Tibial artery (tissue), 4 donors: ENCODE data around the gene P2RY6.

ENCODE experiments used
- DNase-seq, 2 donors: peaks; one replicate each; pipeline ENCODE4 v3.0.0-alpha.2; 2019
- H3K27ac ChIP-seq, 2 donors: fragments of 200-600 bp; sonication (generic) in 1 of 2; 1 replicate in 1 of 2; 2 replicates in 1 of 2; pipeline ENCODE4 v1.5.1; 2018 to 2019; ENCODE audit warnings: mild to moderate bottlenecking in 1 of 2
- H3K27me3 ChIP-seq, 2 donors: fragments of 200-600 bp; sonication (generic) in 1 of 2; one replicate each; pipeline versions ENCODE4 v1.5.1 to v1.6.0; 2016 to 2019
- H3K36me3 ChIP-seq, 3 donors: fragments of 200-600 bp; sonication (generic) in 2 of 3; one replicate each; pipeline ENCODE4 v1.5.1; 2016 to 2019; ENCODE audit warnings: mild to moderate bottlenecking in 2 of 3
- H3K4me1 ChIP-seq, 4 donors: fragments of 200-600 bp; sonication (generic) in 2 of 4; 1 replicate in 3 of 4; 2 replicates in 1 of 4; pipeline ENCODE4 v1.5.1; 2016 to 2019
- H3K4me3 ChIP-seq, 2 donors: fragments of 200-600 bp; sonication (generic) in 1 of 2; 1 replicate in 1 of 2; 2 replicates in 1 of 2; pipeline ENCODE4 v1.5.1; 2018 to 2019; ENCODE audit warnings: mild to moderate bottlenecking in 2 of 2
- H3K9me3 ChIP-seq, 3 donors: fragments of 200-600 bp; sonication (generic) in 1 of 3; one replicate each; pipeline ENCODE4 v1.5.1; 2016 to 2019
- intact Hi-C: fragments of 100-400 bp; cut with DNase I; formaldehyde crosslinking; loops from one replicate; pipeline ENCODE4 v1.15.0; 2023; ENCODE audit warnings: low total_unique reads
- TF ChIP-seq, protein P1 (sequence below), 2 experiments: fragments of 200-600 bp in 1 of 2; fragments of 450-650 bp in 1 of 2; IDR thresholded peaks; one replicate each; pipeline ENCODE4 v1.5.1; 2017 to 2019; ENCODE audit warnings: antibody characterized with exemption in 2 of 2, mild to moderate bottlenecking in 1 of 2, moderate library complexity in 1 of 2

Gene P2RY6

DNA sequence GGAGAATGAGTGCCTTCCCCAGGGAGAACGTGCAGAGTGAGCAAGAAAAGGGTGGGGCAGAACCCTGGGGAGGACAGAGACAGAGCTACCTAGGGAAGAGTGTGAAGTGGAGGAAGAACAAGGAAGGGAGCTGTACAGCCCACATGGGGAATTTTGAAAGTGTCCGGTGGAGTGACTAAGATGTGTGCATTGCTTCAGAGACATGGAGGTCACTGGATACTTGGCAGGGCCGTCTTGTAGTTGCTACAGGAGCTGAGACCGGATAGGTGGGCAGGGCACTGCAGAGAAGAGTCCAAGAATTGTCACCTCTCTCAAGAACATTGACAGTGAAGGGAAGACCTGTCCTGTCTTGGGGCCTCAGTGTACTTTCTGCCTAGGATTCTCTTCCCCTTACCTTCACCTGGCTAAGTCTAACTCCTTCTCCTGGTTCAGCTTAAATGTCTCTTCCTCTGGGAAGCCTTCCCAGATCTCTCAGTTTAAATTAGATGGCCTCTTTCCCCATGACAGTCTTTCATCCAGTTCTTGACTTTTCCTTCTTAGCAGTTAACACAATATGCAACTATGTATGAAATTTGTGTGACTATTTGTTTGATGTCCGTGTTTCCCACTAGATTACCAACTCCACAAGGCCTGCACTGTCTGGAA is 9.2 kb upstream of the P2RY6 start:
- intact Hi-C loops = no loop called here
- TF ChIP-seq, protein P1, sequence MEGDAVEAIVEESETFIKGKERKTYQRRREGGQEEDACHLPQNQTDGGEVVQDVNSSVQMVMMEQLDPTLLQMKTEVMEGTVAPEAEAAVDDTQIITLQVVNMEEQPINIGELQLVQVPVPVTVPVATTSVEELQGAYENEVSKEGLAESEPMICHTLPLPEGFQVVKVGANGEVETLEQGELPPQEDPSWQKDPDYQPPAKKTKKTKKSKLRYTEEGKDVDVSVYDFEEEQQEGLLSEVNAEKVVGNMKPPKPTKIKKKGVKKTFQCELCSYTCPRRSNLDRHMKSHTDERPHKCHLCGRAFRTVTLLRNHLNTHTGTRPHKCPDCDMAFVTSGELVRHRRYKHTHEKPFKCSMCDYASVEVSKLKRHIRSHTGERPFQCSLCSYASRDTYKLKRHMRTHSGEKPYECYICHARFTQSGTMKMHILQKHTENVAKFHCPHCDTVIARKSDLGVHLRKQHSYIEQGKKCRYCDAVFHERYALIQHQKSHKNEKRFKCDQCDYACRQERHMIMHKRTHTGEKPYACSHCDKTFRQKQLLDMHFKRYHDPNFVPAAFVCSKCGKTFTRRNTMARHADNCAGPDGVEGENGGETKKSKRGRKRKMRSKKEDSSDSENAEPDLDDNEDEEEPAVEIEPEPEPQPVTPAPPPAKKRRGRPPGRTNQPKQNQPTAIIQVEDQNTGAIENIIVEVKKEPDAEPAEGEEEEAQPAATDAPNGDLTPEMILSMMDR (IDR thresholded peaks at IDR 0.05) = no peak
- no peak for DNase-seq
- Histone ChIP-seq H3K4me3 (no peak overlapping the region), H3K27ac (no peak overlapping the region), H3K4me1 (peaks cover 0 to 48% (median 38%) of the 10 kb centered on the region in 4 donors), H3K27me3 (no peaks in the 10 kb centered on the region), H3K9me3 (no peaks in the 10 kb centered on the region), H3K36me3 (no peaks in the 10 kb centered on the region)

DNA sequence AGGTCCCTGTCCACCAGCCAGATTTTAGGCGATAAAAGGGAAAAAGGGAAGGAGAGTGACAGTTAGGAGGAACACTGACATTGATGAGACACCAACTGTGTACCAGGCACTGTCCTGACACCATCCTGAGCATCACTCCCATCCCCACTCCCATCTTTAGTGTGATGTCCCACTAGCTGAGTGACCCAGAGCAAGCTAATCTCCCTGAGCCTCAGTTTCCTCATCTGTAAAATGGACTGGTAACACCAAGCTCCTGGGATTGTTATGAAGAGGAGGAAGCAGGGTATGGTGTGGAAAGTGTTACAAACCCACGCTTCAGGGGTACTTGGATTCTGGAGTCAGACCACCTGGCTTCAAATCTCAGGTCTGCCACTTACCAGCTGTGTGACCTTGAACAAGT is 8.5 kb upstream of the P2RY6 start:
- Histone ChIP-seq H3K4me1 (peaks cover 0 to 42% (median 31%) of the 10 kb centered on the region in 4 donors), H3K4me3 (no peak overlapping the region), H3K36me3 (no peaks in the 10 kb centered on the region), H3K27me3 (no peaks in the 10 kb centered on the region), H3K9me3 (no peaks in the 10 kb centered on the region), H3K27ac (no peak overlapping the region)
- DNase-seq = no peak
- TF ChIP-seq, protein P1 (IDR thresholded peaks at IDR 0.05) = no peak
- intact Hi-C loops = no loop called here

DNA sequence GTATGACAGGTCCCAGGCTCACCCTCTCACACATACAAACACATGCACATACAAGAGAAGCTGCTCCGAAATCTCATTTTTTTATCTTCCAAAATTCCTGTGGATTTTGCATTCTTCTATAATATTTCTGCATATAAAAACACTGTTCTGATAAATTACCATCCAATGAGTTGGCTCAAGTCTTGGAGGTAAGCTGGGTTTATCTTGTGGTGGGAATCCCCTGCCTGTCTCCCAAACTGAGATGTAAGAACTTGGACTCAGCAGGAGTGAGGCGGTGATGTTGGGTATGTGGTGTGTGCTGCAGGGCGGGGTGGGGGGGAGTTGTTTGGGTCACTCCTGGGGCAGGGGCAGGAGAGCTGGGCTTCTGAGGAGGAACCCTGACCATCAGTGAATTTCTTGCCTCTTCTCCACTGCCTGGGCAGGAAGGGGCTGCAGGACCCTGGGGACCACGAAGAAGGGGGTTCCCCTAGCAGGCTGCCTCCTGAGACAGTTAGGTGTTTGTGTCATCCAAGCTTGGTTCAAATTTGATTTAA is 6.8 kb upstream of the P2RY6 start:
- TF ChIP-seq, protein P1 (IDR thresholded peaks at IDR 0.05) = no peak
- DNase-seq = no peak
- Histone ChIP-seq H3K4me3 (peak overlapping the region; percentile 45 to 55), H3K4me1 (peaks cover 0 to 37% (median 30%) of the 10 kb centered on the region in 4 donors), H3K27ac (peak overlapping the region; percentile 69 to 78), H3K27me3 (no peaks in the 10 kb centered on the region), H3K36me3 (no peaks in the 10 kb centered on the region), H3K9me3 (no peaks in the 10 kb centered on the region)
- intact Hi-C loops = no loop called here

DNA sequence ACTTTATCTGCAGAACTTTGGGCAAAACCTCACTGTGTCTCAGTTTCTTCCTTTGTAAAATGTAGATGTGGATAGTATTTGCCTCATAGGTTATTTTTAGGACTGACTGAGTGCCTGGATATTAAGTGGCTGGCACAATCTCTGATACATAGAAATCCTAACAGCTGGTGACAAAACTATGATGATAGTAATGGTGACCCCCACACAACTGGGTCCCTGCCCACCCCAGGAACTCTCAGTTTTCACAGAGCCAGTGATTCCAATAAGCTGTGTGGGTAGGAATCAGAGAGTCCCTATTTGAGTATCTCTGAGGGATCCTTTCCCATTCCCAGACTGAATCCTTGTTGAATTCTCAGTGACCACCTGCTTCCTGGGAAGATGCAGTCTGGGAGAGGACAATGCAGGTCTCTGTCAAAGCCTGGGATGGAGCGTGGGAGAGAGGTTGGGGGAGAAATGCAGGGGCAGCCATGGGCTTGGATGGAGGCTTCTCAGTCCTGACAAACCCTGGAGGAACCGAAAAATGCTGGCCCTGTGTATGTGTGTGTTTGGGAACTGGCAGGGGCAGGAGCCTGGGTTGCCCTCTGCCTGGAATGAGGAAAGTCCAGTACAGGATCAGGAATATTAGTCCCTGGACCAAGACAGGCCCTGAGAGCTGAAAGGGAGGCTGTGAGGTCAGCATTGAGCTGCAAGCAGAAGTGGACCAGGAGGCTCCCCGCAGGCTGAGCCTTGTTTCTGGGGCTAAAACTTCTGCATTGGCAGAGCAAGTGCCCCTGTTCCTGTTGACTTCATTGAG is 6.1 kb upstream of the P2RY6 start:
- H3K9me3 ChIP-seq = no peaks in the 10 kb centered on the region
- no peaks in the 10 kb centered on the region for H3K27me3 ChIP-seq
- intact Hi-C loops = no loop called here
- H3K36me3 ChIP-seq = no peaks in the 10 kb centered on the region
- H3K4me3 ChIP-seq = no peak overlapping the region
- TF ChIP-seq, protein P1 (IDR thresholded peaks at IDR 0.05) = no peak
- H3K4me1 ChIP-seq = peaks cover 0 to 37% (median 30%) of the 10 kb centered on the region in 4 donors
- peak overlapping the region; percentile 69 to 78 for H3K27ac ChIP-seq
- DNase-seq = no peak

DNA sequence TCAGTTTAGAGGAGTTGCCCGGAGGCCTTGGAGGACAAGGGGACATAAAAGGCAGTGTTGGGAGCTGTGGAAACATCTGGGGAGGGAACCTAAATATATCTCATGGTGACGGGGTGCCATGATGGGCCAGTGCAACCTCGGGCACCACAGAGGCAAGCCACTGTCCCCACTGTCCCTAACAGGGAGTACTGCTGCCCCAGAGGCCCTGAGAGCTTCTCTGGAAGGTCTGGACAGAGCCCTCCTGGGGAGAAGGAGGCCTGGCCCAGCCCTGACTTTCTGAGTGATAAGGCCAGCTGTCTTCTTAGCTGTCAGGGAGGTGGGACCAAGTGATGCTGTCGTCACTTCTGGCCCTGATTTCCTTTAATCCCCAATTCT is 5.5 kb upstream of the P2RY6 start:
- intact Hi-C loops = no loop called here
- no peaks in the 10 kb centered on the region for H3K9me3 ChIP-seq
- TF ChIP-seq, protein P1 (IDR thresholded peaks at IDR 0.05) = no peak
- DNase-seq = no peak
- H3K4me3 ChIP-seq = no peak overlapping the region
- peaks cover 0 to 37% (median 30%) of the 10 kb centered on the region in 4 donors for H3K4me1 ChIP-seq
- H3K27ac ChIP-seq = peak overlapping the region; percentile 69 to 78
- no peaks in the 10 kb centered on the region for H3K36me3 ChIP-seq
- no peaks in the 10 kb centered on the region for H3K27me3 ChIP-seq
